HepG2 (cell line): Measurements from ENCODE around the gene RRM2. TPM values are rescaled to one million over a fixed set of nuclear protein-coding genes. Genes with fewer than 3 reads are reported as not detected.

Experiments used
- ATF2 ChIP-seq: sonication (generic); formaldehyde crosslinking; IDR thresholded peaks from 2 replicates; pipeline ENCODE4 v1.4.0; 2020; ENCODE audit warnings: missing genetic modification reagents
- CHCHD3 ChIP-seq: sonication (generic); formaldehyde crosslinking; IDR thresholded peaks from 2 replicates; pipeline ENCODE4 v1.8.0; 2022; ENCODE audit warnings: mild to moderate bottlenecking, missing genetic modification reagents, moderate library complexity
- HNF4A ChIP-seq: sonication (generic); formaldehyde crosslinking; IDR thresholded peaks from 2 replicates; pipeline ENCODE4 v1.4.0; 2020; ENCODE audit warnings: missing genetic modification reagents
- ISL2 ChIP-seq: sonication (generic); formaldehyde crosslinking; IDR thresholded peaks from 2 replicates; pipeline ENCODE4 v1.5.0; 2020; ENCODE audit warnings: missing genetic modification reagents
- KIAA2018 ChIP-seq: sonication (generic); formaldehyde crosslinking; IDR thresholded peaks from 2 replicates; pipeline ENCODE4 v1.5.0; 2020; ENCODE audit warnings: mild to moderate bottlenecking, missing genetic modification reagents, borderline replicate concordance
- RERE ChIP-seq: IDR thresholded peaks from 2 replicates; pipeline ENCODE4 v1.6.1; 2016; ENCODE audit warnings: low read depth, missing genetic modification reagents, missing compliant biosample characterization
- SYNCRIP ChIP-seq: fragments of 200-400 bp; formaldehyde crosslinking; IDR thresholded peaks from 2 replicates; pipeline ENCODE4 v1.6.1; 2018; ENCODE audit warnings: mild to moderate bottlenecking, low read depth, low read length; ENCODE audit not compliant: insufficient read depth
- ZFP90 ChIP-seq: sonication (generic); formaldehyde crosslinking; IDR thresholded peaks from 2 replicates; pipeline ENCODE4 v1.8.0; 2022; ENCODE audit warnings: missing genetic modification reagents, mild to moderate bottlenecking, inconsistent platforms, borderline replicate concordance
- ZNF280D ChIP-seq: sonication (generic); formaldehyde crosslinking; IDR thresholded peaks from 2 replicates; pipeline ENCODE4 v1.5.1; 2020; ENCODE audit warnings: mild to moderate bottlenecking, missing genetic modification reagents
- ZNF282 ChIP-seq: fragments of 450-650 bp; IDR thresholded peaks from 2 replicates; pipeline ENCODE4 v1.6.1; 2018; ENCODE audit not compliant: partially characterized antibody
- ZNF501 ChIP-seq: sonication (generic); formaldehyde crosslinking; IDR thresholded peaks from 2 replicates; pipeline ENCODE4 v1.5.1; 2020; ENCODE audit warnings: mild to moderate bottlenecking, moderate library complexity, missing genetic modification reagents
- ZNF75D ChIP-seq: sonication (generic); formaldehyde crosslinking; IDR thresholded peaks from 2 replicates; pipeline ENCODE4 v1.8.1; 2023; ENCODE audit warnings: missing genetic modification reagents, mild to moderate bottlenecking, borderline replicate concordance
- polyA plus RNA-seq, 8 experiments: library from polyadenylated mRNA; depleted of rRNA in 3 of 8; stranded (reverse) in 7 of 8; unstranded in 1 of 8; fragments of >200 nt; fragmentation: Illumina TruSeq in 4 of 8; extraction: Trizol in 4 of 8; gene quantifications; 2 replicates each; pipeline versions ENCODE4 v1.2.1 to v1.2.3, GENCODE V29; 2011 to 2016; ENCODE audit warnings: low read depth in 4 of 8, missing spikeins in 1 of 8, mixed read lengths in 1 of 8; ENCODE audit not compliant: insufficient read depth in 1 of 8
- total RNA-seq, 5 experiments: library from RNA; depleted of rRNA; stranded (reverse); fragments of >200 nt; fragmentation: Illumina TruSeq; extraction: Trizol; gene quantifications; 2 replicates each; pipeline ENCODE4 v1.2.3, GENCODE V29; 2016; ENCODE audit warnings: low read depth in 1 of 5

Gene RRM2
- total and polyA plus RNA-seq, 2 of the 13 experiments (the other 11 are each of a cell fraction or from before 2014, with no cell fraction given) = 31.3 to 150 TPM

GRCh38 chr2:10119027-10119325 is 3.6 kb upstream of the RRM2 start (continued):
- no peak for TF ChIP-seq RERE (CRISPR knock-in tag)
- no peak for TF ChIP-seq ZFP90 (CRISPR knock-in tag)
- no peak for TF ChIP-seq ZNF282
- TF ChIP-seq ZNF501 = no peak
- no peak for TF ChIP-seq CHCHD3 (CRISPR knock-in tag)
- no peak for TF ChIP-seq ISL2 (CRISPR knock-in tag)
- TF ChIP-seq ZNF75D (CRISPR knock-in tag) = no peak
- peak; percentile 62 for TF ChIP-seq HNF4A (CRISPR knock-in tag)
- TF ChIP-seq KIAA2018 (CRISPR knock-in tag) = no peak
- TF ChIP-seq SYNCRIP = no peak
- TF ChIP-seq ZNF280D (CRISPR knock-in tag) = no peak
- no peak for TF ChIP-seq ATF2
